KOPT-K1 (cell line): ENCODE data around the gene SUGCT.
"Not testable (repeated sequence)": the region's sequence is repeated elsewhere in the genome, so short reads cannot be mapped to it uniquely, and the experiment has no call there.

ENCODE experiments used
- H3K27ac ChIP-seq: fragments of 200-600 bp; sonication (generic); 2 replicates; pipeline ENCODE4 v1.5.1; 2016; ENCODE audit warnings: antibody characterized with exemption, mild to moderate bottlenecking, low read depth, low read length; ENCODE audit not compliant: poor library complexity, severe bottlenecking
- H3K36me3 ChIP-seq: fragments of 200-600 bp; sonication (generic); 2 replicates; pipeline ENCODE4 v1.5.1; 2017; ENCODE audit warnings: antibody characterized with exemption, mild to moderate bottlenecking, low read length, moderate library complexity; ENCODE audit not compliant: insufficient read depth
- H3K9me3 ChIP-seq: fragments of 200-600 bp; sonication (generic); 2 replicates; pipeline ENCODE4 v1.5.1; 2017; ENCODE audit warnings: antibody characterized with exemption, low read length, mild to moderate bottlenecking; ENCODE audit not compliant: insufficient read depth, poor library complexity, severe bottlenecking

Gene SUGCT

GRCh38 chr7:40650903-40651302 is 516.1 kb downstream of the SUGCT start:
- not testable (repeated sequence) for H3K9me3 ChIP-seq, H3K27ac ChIP-seq

GRCh38 chr7:40654171-40654570 is 519.4 kb downstream of the SUGCT start:
- no peaks in the 10 kb centered on the region for H3K9me3 ChIP-seq
- no peak overlapping the region for H3K27ac ChIP-seq
- H3K36me3 ChIP-seq, result no peaks in the 10 kb centered on the region

More at GRCh38 chr7:40650903-40651302, 516.1 kb downstream of the SUGCT start:
- H3K36me3 ChIP-seq, result not testable (repeated sequence)

- no peaks in the 10 kb centered on the region for H3K36me3 ChIP-seq
- no peak overlapping the region for H3K27ac ChIP-seq
- no peaks in the 10 kb centered on the region for H3K9me3 ChIP-seq
Observed at GRCh38 chr7:40655426-40655825, 520.6 kb downstream of the SUGCT start.

- Histone ChIP-seq H3K27ac (no peak overlapping the region), H3K36me3 (no peaks in the 10 kb centered on the region), H3K9me3 (no peaks in the 10 kb centered on the region)
Observed at GRCh38 chr7:40656349-40656748, 521.5 kb downstream of the SUGCT start.

- Histone ChIP-seq H3K36me3 (no peaks in the 10 kb centered on the region), H3K9me3 (no peaks in the 10 kb centered on the region), H3K27ac (no peak overlapping the region)
Observed at GRCh38 chr7:40658729-40659128, 523.9 kb downstream of the SUGCT start.

GRCh38 chr7:40659231-40659630 is 524.4 kb downstream of the SUGCT start:
- H3K36me3 ChIP-seq, result no peaks in the 10 kb centered on the region
- H3K27ac ChIP-seq, result no peak overlapping the region
- H3K9me3 ChIP-seq, result no peaks in the 10 kb centered on the region

GRCh38 chr7:40673285-40673684 is 538.5 kb downstream of the SUGCT start:
- Histone ChIP-seq H3K9me3 (no peaks in the 10 kb centered on the region), H3K36me3 (no peaks in the 10 kb centered on the region), H3K27ac (no peak overlapping the region)

- Histone ChIP-seq H3K36me3 (no peaks in the 10 kb centered on the region), H3K9me3 (no peaks in the 10 kb centered on the region), H3K27ac (no peak overlapping the region)
Observed at GRCh38 chr7:40674316-40674715, 539.5 kb downstream of the SUGCT start.

GRCh38 chr7:40675741-40676140 is 540.9 kb downstream of the SUGCT start:
- no peak overlapping the region for H3K27ac ChIP-seq
- no peaks in the 10 kb centered on the region for H3K36me3 ChIP-seq
- H3K9me3 ChIP-seq, result no peaks in the 10 kb centered on the region

- H3K9me3 ChIP-seq, result no peaks in the 10 kb centered on the region
- H3K36me3 ChIP-seq, result no peaks in the 10 kb centered on the region
- H3K27ac ChIP-seq, result no peak overlapping the region
Observed at GRCh38 chr7:40676221-40676620, 541.4 kb downstream of the SUGCT start.

GRCh38 chr7:40680657-40681056 is 545.9 kb downstream of the SUGCT start:
- no peaks in the 10 kb centered on the region for H3K9me3 ChIP-seq
- no peak overlapping the region for H3K27ac ChIP-seq
- H3K36me3 ChIP-seq, result no peaks in the 10 kb centered on the region

- H3K9me3 ChIP-seq, result no peaks in the 10 kb centered on the region
- H3K36me3 ChIP-seq, result no peaks in the 10 kb centered on the region
- H3K27ac ChIP-seq, result no peak overlapping the region
Observed at GRCh38 chr7:40682696-40683095, 547.9 kb downstream of the SUGCT start.

GRCh38 chr7:40694026-40694809 is 559.4 kb downstream of the SUGCT start:
- Histone ChIP-seq H3K27ac (no peak overlapping the region), H3K9me3 (no peaks in the 10 kb centered on the region), H3K36me3 (no peaks in the 10 kb centered on the region)

GRCh38 chr7:40694991-40695390 is 560.2 kb downstream of the SUGCT start:
- Histone ChIP-seq H3K9me3 (no peaks in the 10 kb centered on the region), H3K36me3 (no peaks in the 10 kb centered on the region), H3K27ac (no peak overlapping the region)

GRCh38 chr7:40697653-40698052 is 562.8 kb downstream of the SUGCT start:
- no peaks in the 10 kb centered on the region for H3K36me3 ChIP-seq
- H3K9me3 ChIP-seq, result no peaks in the 10 kb centered on the region
- H3K27ac ChIP-seq, result no peak overlapping the region

GRCh38 chr7:40698214-40698920 is 563.6 kb downstream of the SUGCT start:
- H3K9me3 ChIP-seq, result no peaks in the 10 kb centered on the region
- H3K27ac ChIP-seq, result no peak overlapping the region
- H3K36me3 ChIP-seq, result no peaks in the 10 kb centered on the region
